ENCODE results near the gene LRRC71. TPM values are rescaled to one million over a fixed set of nuclear protein-coding genes. Genes with fewer than 3 reads are reported as not detected.

LRRC71 gene
- total and polyA plus RNA-seq, 10 donors: 0.03 to 0.51 (median 0.33) TPM; not detected in 4

GRCh38 chr1:156885880-156886355 lies 34.5 kb upstream of the LRRC71 start:
- no peak for DNase-seq
- WGBS, 5 donors: 73 to 83% (median 77%) methylated on average over 13 of the region's 13 CpGs
- intact Hi-C loops (cut with DNase I; ENCODE audit: low total_unique reads): loop anchor here (10.0 kb wide), 1 partner anchor 161 kb away; the partner anchor contains the start of genes ISG20L2 and METTL25B
- Histone ChIP-seq H3K27me3 (replicated peaks in 1 of 7) (peaks cover 0 to 90% (median 0%) of the 10 kb centered on the region in 7 donors), H3K4me1 (peaks cover 0 to 8% (median 0%) of the 10 kb centered on the region in 6 donors), H3K27ac (no peak overlapping the region), H3K9me3 (no peaks in the 10 kb centered on the region), H3K4me3 (no peak overlapping the region), H3K36me3 (no peaks in the 10 kb centered on the region)
- no peak for TF ChIP-seq POLR2AphosphoS5 (IDR thresholded peaks at IDR 0.05)
- TF ChIP-seq POLR2A (IDR thresholded peaks at IDR 0.05): no peak
- no peak for TF ChIP-seq CTCF (IDR thresholded peaks at IDR 0.05 in 8 of 11, conservative IDR thresholded peaks at IDR 0.05 in 3 of 11)

GRCh38 chr1:156886583-156887281 lies 33.7 kb upstream of the LRRC71 start:
- no peak for TF ChIP-seq POLR2A (IDR thresholded peaks at IDR 0.05)
- TF ChIP-seq POLR2AphosphoS5 (IDR thresholded peaks at IDR 0.05): no peak
- TF ChIP-seq CTCF (IDR thresholded peaks at IDR 0.05 in 8 of 11, conservative IDR thresholded peaks at IDR 0.05 in 3 of 11): no peak
- no peak for DNase-seq
- H3K36me3 ChIP-seq: no peaks in the 10 kb centered on the region
- H3K4me1 ChIP-seq: peaks cover 0 to 11% (median under 1%) of the 10 kb centered on the region in 6 donors
- H3K27me3 ChIP-seq (replicated peaks in 1 of 7): peaks cover 0 to 90% (median 0%) of the 10 kb centered on the region in 7 donors
- intact Hi-C loops (cut with DNase I; ENCODE audit: low total_unique reads): loop anchor here (10.0 kb wide), 1 partner anchor 162 kb away; the partner anchor contains the start of genes ISG20L2 and METTL25B
- H3K9me3 ChIP-seq: no peaks in the 10 kb centered on the region
- H3K4me3 ChIP-seq: no peak overlapping the region
- no peak overlapping the region for H3K27ac ChIP-seq
- WGBS, 5 donors: 39 to 54% (median 46%) methylated on average over 6 of the region's 6 CpGs

DNA sequence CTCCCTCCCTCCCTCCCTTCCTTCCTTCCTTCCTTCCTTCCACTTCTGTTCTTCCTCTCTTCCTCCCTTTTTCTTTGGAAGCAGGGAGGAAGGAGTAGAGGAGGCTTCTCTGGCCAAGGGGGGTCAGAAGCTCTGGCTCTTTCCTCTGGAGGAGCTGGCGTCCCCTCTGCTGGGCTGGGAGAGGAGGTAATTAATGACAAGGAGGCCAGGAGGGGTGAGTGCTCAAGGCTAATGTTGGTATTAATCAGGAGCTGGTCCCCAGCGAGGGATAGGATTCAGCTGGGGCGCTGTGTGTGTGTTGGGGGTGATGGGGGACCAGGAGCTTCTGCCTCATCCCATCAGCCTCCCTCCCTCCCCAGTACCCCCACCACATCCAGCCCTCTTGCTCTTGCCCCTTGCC lies 33.1 kb upstream of the LRRC71 start:
- peaks cover 0 to 17% (median 6%) of the 10 kb centered on the region in 6 donors for H3K4me1 ChIP-seq
- H3K9me3 ChIP-seq: no peaks in the 10 kb centered on the region
- TF ChIP-seq CTCF (IDR thresholded peaks at IDR 0.05 in 8 of 11, conservative IDR thresholded peaks at IDR 0.05 in 3 of 11) (no peak), POLR2AphosphoS5 (IDR thresholded peaks at IDR 0.05) (no peak), POLR2A (IDR thresholded peaks at IDR 0.05) (no peak)
- no peak overlapping the region for H3K27ac ChIP-seq
- 28 to 62% (median 33%) methylated on average over 3 of the region's 3 CpGs for WGBS, 5 donors
- H3K27me3 ChIP-seq (replicated peaks in 1 of 7): peaks cover 0 to 90% (median 2%) of the 10 kb centered on the region in 7 donors
- H3K36me3 ChIP-seq: no peaks in the 10 kb centered on the region
- no peak overlapping the region for H3K4me3 ChIP-seq
- no peak for DNase-seq
- intact Hi-C loops (cut with DNase I; ENCODE audit: low total_unique reads): loop anchor here (10.0 kb wide), 1 partner anchor 163 kb away; the partner anchor contains the start of genes ISG20L2 and METTL25B

DNA sequence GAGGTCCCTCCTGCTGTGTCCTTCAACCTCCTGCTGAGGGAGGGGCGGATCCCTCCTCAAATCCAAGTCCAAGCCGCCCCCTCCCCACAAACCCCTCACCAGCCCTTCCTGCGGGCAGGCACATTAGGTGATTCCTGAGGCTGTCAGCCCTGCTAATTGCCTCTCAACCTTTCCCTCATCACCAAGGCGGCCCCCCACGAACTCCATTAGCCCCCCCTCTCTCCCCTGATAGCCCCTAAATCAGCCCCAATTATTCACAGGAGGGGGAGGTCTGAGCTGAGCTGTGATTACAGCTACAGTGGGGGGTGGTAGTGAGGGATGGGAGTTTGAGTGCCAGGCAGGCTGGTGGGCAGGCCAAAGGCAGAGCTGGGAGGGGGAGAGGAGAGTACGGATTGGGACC lies 32.7 kb upstream of the LRRC71 start:
- Histone ChIP-seq H3K4me3 (no peak overlapping the region), H3K4me1 (peaks cover 0 to 21% (median 10%) of the 10 kb centered on the region in 6 donors), H3K27me3 (replicated peaks in 1 of 7) (peaks cover 0 to 90% (median 2%) of the 10 kb centered on the region in 7 donors), H3K36me3 (no peaks in the 10 kb centered on the region), H3K27ac (no peak overlapping the region), H3K9me3 (no peaks in the 10 kb centered on the region)
- TF ChIP-seq POLR2AphosphoS5 (IDR thresholded peaks at IDR 0.05) (no peak), POLR2A (IDR thresholded peaks at IDR 0.05) (no peak), CTCF (IDR thresholded peaks at IDR 0.05 in 8 of 11, conservative IDR thresholded peaks at IDR 0.05 in 3 of 11) (no peak)
- intact Hi-C loops (cut with DNase I; ENCODE audit: low total_unique reads): loop anchor here (10.0 kb wide), 1 partner anchor 163 kb away; the partner anchor contains the start of genes ISG20L2 and METTL25B
- 48 to 57% (median 52%) methylated on average over 6 of the region's 6 CpGs for WGBS, 5 donors
- DNase-seq: no peak

All from spleen (tissue), 11 donors.